ENCODE data around the gene BTG1.
A peak's percentile ranks its signal among the peaks of the same experiment; 100 is the strongest.

The BTG1 gene

GRCh38 chr12:92145731-92146496 lies at the start of gene BTG1:
Gene BTG1 (minus strand): TSS chr12:92145846. CDS start chr12:92145535, 311 bp downstream.
- Histone ChIP-seq H3K9ac (ENCODE audit: low read length) (peak within 1 kb of the TSS; percentile 90), H3K27me3 (ENCODE audit: control insufficient read depth, insufficient read depth, low read length) (no peaks in the 10 kb centered on the region), H3K4me3 (ENCODE audit: low read length) (peak within 1 kb of the TSS; percentile 88), H3K4me1 (ENCODE audit: control insufficient read depth, insufficient read depth, low read length) (no peaks in the 10 kb centered on the region), H3K27ac (ENCODE audit: low read depth, low read length) (peak within 1 kb of the TSS; percentile 90), H3K36me3 (ENCODE audit: control insufficient read depth, insufficient read depth, low read length) (peaks cover 4% of the 10 kb centered on the region)

- no peak overlapping the region for H3K27ac ChIP-seq (ENCODE audit: low read depth, low read length)
- no peaks in the 10 kb centered on the region for H3K27me3 ChIP-seq (ENCODE audit: control insufficient read depth, insufficient read depth, low read length)
- no peak overlapping the region for H3K9ac ChIP-seq (ENCODE audit: low read length)
- no peak overlapping the region for H3K4me3 ChIP-seq (ENCODE audit: low read length)
- no peaks in the 10 kb centered on the region for H3K4me1 ChIP-seq (ENCODE audit: control insufficient read depth, insufficient read depth, low read length)
- no peaks in the 10 kb centered on the region for H3K36me3 ChIP-seq (ENCODE audit: control insufficient read depth, insufficient read depth, low read length)
Observed at GRCh38 chr12:92194561-92194960, 48.9 kb upstream of the BTG1 start.

GRCh38 chr12:92193846-92194245 lies 48.2 kb upstream of the BTG1 start:
- Histone ChIP-seq H3K4me3 (ENCODE audit: low read length) (no peak overlapping the region), H3K27ac (ENCODE audit: low read depth, low read length) (no peak overlapping the region), H3K27me3 (ENCODE audit: control insufficient read depth, insufficient read depth, low read length) (no peaks in the 10 kb centered on the region), H3K9ac (ENCODE audit: low read length) (no peak overlapping the region), H3K4me1 (ENCODE audit: control insufficient read depth, insufficient read depth, low read length) (no peaks in the 10 kb centered on the region), H3K36me3 (ENCODE audit: control insufficient read depth, insufficient read depth, low read length) (no peaks in the 10 kb centered on the region)

GRCh38 chr12:92193063-92193462 lies 47.4 kb upstream of the BTG1 start:
- no peak overlapping the region for H3K9ac ChIP-seq (ENCODE audit: low read length)
- no peak overlapping the region for H3K4me3 ChIP-seq (ENCODE audit: low read length)
- H3K4me1 ChIP-seq (ENCODE audit: control insufficient read depth, insufficient read depth, low read length): no peaks in the 10 kb centered on the region
- H3K27me3 ChIP-seq (ENCODE audit: control insufficient read depth, insufficient read depth, low read length): no peaks in the 10 kb centered on the region
- H3K36me3 ChIP-seq (ENCODE audit: control insufficient read depth, insufficient read depth, low read length): no peaks in the 10 kb centered on the region
- H3K27ac ChIP-seq (ENCODE audit: low read depth, low read length): no peak overlapping the region

DNA sequence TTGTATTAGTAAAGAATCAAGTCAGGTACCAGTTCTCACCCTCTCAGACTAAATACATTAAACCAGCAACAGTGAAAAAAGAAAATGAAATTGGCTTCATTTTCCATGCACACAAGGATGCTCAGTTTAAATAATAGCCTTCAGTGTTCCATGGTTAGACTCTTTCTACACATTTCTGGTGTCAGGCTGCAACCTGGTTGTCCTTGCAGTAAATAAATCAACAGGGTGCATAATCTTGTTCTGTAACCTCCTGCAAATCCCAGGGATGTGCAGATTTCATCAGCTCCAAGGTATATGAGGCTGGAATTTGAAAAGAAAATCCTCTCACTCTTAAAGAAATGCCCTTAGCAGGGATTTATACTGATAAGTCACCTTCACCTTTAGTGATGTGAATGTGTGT lies 46.7 kb upstream of the BTG1 start:
- Histone ChIP-seq H3K36me3 (ENCODE audit: control insufficient read depth, insufficient read depth, low read length) (no peaks in the 10 kb centered on the region), H3K27me3 (ENCODE audit: control insufficient read depth, insufficient read depth, low read length) (no peaks in the 10 kb centered on the region), H3K4me1 (ENCODE audit: control insufficient read depth, insufficient read depth, low read length) (no peaks in the 10 kb centered on the region), H3K27ac (ENCODE audit: low read depth, low read length) (no peak overlapping the region), H3K9ac (ENCODE audit: low read length) (no peak overlapping the region), H3K4me3 (ENCODE audit: low read length) (no peak overlapping the region)

DNA sequence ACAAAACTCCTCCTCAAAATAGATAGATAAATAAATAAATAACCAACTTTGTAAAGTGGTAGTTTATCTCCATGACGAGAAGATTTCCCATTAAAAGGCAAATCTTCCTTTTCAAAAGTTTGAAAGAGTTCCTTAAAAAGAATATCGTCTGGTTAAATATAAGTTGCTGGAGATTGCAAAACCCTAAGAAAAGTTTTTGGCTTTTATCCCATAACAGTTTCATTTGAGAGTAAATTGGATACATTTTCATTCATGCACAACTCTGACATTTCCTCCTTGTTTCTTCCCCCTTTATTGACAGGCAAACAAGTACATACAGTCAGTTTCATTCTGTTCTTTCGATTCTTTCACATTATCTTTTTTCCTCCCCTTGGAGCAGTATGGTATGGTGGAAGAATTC lies 45.4 kb upstream of the BTG1 start:
- Histone ChIP-seq H3K9ac (ENCODE audit: low read length) (no peak overlapping the region), H3K4me3 (ENCODE audit: low read length) (no peak overlapping the region), H3K4me1 (ENCODE audit: control insufficient read depth, insufficient read depth, low read length) (no peaks in the 10 kb centered on the region), H3K27ac (ENCODE audit: low read depth, low read length) (no peak overlapping the region), H3K36me3 (ENCODE audit: control insufficient read depth, insufficient read depth, low read length) (no peaks in the 10 kb centered on the region), H3K27me3 (ENCODE audit: control insufficient read depth, insufficient read depth, low read length) (no peaks in the 10 kb centered on the region)

DNA sequence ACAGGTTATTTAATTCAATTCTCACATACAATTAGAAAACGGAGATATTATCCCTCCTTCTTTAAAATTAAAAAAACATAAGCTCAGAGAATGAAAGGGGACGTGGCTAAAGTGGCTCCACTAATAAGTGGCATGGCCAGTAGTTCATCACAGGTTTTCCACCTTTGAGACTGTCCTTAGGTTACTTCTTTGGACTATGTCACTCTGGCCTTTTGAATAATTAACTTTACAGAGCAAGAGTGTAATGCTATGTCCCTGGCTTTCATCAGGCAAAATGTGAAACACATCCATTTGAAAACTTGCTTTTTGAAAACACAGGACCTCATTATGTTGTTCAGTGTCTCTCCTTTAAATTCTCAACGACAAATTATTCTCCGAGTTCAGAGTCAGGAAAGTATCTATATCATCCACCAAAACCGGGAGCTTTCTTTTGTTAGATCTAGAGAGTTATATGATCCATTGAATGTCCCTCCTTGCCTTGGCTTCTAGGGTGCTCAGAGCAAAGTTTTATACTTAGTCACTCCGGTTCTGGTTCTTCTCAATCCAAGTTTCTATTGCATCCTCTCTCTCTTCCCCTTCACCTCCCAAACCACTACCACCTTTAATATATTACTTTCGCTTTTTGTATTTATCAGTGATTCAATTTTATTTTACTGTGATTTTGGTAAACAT lies 43.0 kb upstream of the BTG1 start:
- no peak overlapping the region for H3K4me3 ChIP-seq (ENCODE audit: low read length)
- no peak overlapping the region for H3K27ac ChIP-seq (ENCODE audit: low read depth, low read length)
- H3K36me3 ChIP-seq (ENCODE audit: control insufficient read depth, insufficient read depth, low read length): no peaks in the 10 kb centered on the region

DNA sequence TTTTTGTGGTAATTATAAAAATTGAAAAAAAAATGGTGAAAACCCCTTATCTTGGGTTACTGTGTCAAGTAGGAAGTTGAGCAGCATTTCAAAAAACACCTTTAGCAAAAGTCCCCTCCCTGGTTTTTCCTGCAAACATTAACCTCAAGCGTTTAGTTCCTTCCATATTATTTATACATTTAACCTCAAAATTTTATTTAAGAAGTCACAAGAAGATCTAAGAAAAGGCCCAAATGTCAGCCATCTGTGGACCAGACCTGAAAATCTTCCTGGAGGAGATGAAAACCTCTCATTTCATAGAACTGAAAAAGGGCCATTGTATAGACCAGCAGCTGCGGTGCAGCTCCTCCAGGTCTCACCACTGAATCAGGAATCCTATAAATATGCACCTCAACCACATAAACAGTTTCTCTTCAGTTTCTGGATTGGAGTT lies 40.4 kb upstream of the BTG1 start:
- Histone ChIP-seq H3K9ac (ENCODE audit: low read length) (no peak overlapping the region), H3K36me3 (ENCODE audit: control insufficient read depth, insufficient read depth, low read length) (no peaks in the 10 kb centered on the region), H3K4me1 (ENCODE audit: control insufficient read depth, insufficient read depth, low read length) (no peaks in the 10 kb centered on the region), H3K4me3 (ENCODE audit: low read length) (no peak overlapping the region), H3K27ac (ENCODE audit: low read depth, low read length) (no peak overlapping the region), H3K27me3 (ENCODE audit: control insufficient read depth, insufficient read depth, low read length) (no peaks in the 10 kb centered on the region)

More for the DNA sequence above, 43.0 kb upstream of the BTG1 start:
- no peaks in the 10 kb centered on the region for H3K4me1 ChIP-seq (ENCODE audit: control insufficient read depth, insufficient read depth, low read length)
- no peaks in the 10 kb centered on the region for H3K27me3 ChIP-seq (ENCODE audit: control insufficient read depth, insufficient read depth, low read length)
- H3K9ac ChIP-seq (ENCODE audit: low read length): no peak overlapping the region

GRCh38 chr12:92185052-92185451 lies 39.4 kb upstream of the BTG1 start:
- Histone ChIP-seq H3K4me1 (ENCODE audit: control insufficient read depth, insufficient read depth, low read length) (no peaks in the 10 kb centered on the region), H3K36me3 (ENCODE audit: control insufficient read depth, insufficient read depth, low read length) (no peaks in the 10 kb centered on the region), H3K9ac (ENCODE audit: low read length) (no peak overlapping the region), H3K27me3 (ENCODE audit: control insufficient read depth, insufficient read depth, low read length) (no peaks in the 10 kb centered on the region), H3K4me3 (ENCODE audit: low read length) (no peak overlapping the region), H3K27ac (ENCODE audit: low read depth, low read length) (no peak overlapping the region)

- no peaks in the 10 kb centered on the region for H3K36me3 ChIP-seq (ENCODE audit: control insufficient read depth, insufficient read depth, low read length)
- no peaks in the 10 kb centered on the region for H3K27me3 ChIP-seq (ENCODE audit: control insufficient read depth, insufficient read depth, low read length)
- H3K4me1 ChIP-seq (ENCODE audit: control insufficient read depth, insufficient read depth, low read length): no peaks in the 10 kb centered on the region
- H3K27ac ChIP-seq (ENCODE audit: low read depth, low read length): no peak overlapping the region
- no peak overlapping the region for H3K4me3 ChIP-seq (ENCODE audit: low read length)
- no peak overlapping the region for H3K9ac ChIP-seq (ENCODE audit: low read length)
Observed at GRCh38 chr12:92183575-92183974, 37.9 kb upstream of the BTG1 start.

GRCh38 chr12:92178340-92178739 lies 32.7 kb upstream of the BTG1 start:
- Histone ChIP-seq H3K27me3 (ENCODE audit: control insufficient read depth, insufficient read depth, low read length) (no peaks in the 10 kb centered on the region), H3K27ac (ENCODE audit: low read depth, low read length) (no peak overlapping the region), H3K36me3 (ENCODE audit: control insufficient read depth, insufficient read depth, low read length) (no peaks in the 10 kb centered on the region), H3K4me3 (ENCODE audit: low read length) (no peak overlapping the region), H3K4me1 (ENCODE audit: control insufficient read depth, insufficient read depth, low read length) (no peaks in the 10 kb centered on the region), H3K9ac (ENCODE audit: low read length) (no peak overlapping the region)

DNA sequence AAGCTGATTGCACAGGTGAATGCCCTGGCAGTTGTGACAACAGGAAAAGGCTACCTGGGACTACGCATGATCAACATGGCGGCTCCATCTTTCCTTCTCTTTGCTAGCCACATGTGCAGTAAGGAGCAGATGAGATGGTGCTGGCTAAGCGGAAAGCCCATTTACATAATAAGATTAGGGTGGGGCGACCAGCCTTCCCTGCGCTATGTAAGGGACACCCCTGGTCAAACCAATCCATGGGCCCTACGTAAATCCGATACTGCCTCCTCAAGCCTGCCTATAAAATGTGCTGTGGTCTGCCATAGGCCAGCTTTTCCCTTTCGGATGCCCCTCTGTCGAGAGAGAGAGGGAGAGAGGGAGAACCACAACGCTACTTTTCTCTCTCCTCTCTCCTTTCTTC lies 31.0 kb upstream of the BTG1 start:
- no peak overlapping the region for H3K27ac ChIP-seq (ENCODE audit: low read depth, low read length)
- no peaks in the 10 kb centered on the region for H3K27me3 ChIP-seq (ENCODE audit: control insufficient read depth, insufficient read depth, low read length)
- no peak overlapping the region for H3K4me3 ChIP-seq (ENCODE audit: low read length)
- H3K36me3 ChIP-seq (ENCODE audit: control insufficient read depth, insufficient read depth, low read length): no peaks in the 10 kb centered on the region
- H3K4me1 ChIP-seq (ENCODE audit: control insufficient read depth, insufficient read depth, low read length): no peaks in the 10 kb centered on the region
- no peak overlapping the region for H3K9ac ChIP-seq (ENCODE audit: low read length)

DNA sequence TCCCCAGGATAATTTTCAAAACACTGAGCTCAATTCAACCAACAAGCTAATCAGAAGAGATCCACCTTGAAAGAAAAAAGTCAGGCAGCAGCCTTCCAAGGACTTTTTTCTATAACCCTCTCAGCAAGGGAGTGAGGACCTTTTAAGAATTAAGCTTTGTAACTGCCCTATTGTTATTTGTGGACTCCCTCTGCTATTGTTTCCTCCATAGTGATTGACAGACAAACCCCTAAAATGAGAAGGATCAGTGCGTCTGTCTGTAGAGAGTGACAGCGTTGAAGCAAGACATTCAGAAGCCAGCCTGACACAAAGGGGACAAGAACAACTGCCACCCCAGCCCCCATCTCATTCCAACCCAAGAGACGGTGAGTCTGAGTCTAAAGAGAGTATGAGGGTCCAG lies 30.3 kb upstream of the BTG1 start:
- Histone ChIP-seq H3K4me3 (ENCODE audit: low read length) (no peak overlapping the region), H3K4me1 (ENCODE audit: control insufficient read depth, insufficient read depth, low read length) (no peaks in the 10 kb centered on the region), H3K27me3 (ENCODE audit: control insufficient read depth, insufficient read depth, low read length) (no peaks in the 10 kb centered on the region), H3K9ac (ENCODE audit: low read length) (no peak overlapping the region), H3K36me3 (ENCODE audit: control insufficient read depth, insufficient read depth, low read length) (no peaks in the 10 kb centered on the region), H3K27ac (ENCODE audit: low read depth, low read length) (no peak overlapping the region)
